Right lobe of liver (tissue), 6 donors: ENCODE data around the gene SPOP. TPM values are rescaled to one million over a fixed set of nuclear protein-coding genes. Genes with fewer than 3 reads are reported as not detected.

ENCODE experiments used
- ATAC-seq, 4 donors: fragments of 200-7000 bp; cut with Tn5 transposase; one replicate each; pipeline ENCODE4 v1.9.1; 2020; ENCODE audit warnings: mild to moderate bottlenecking in 4 of 4, moderate library complexity in 4 of 4
- DNase-seq, 3 donors: peaks; one replicate each; pipeline ENCODE4 v3.0.0-alpha.2; 2020
- H3K27ac ChIP-seq, 3 donors: fragments of 200-600 bp; one replicate each; pipeline ENCODE4 v1.8.0; 2022
- H3K27me3 ChIP-seq, 2 donors: fragments of 200-600 bp; one replicate each; pipeline ENCODE4 v1.8.0; 2022
- H3K36me3 ChIP-seq, 4 donors: fragments of 200-600 bp; sonication (generic) in 1 of 4; one replicate each; pipeline versions ENCODE4 v1.5.1 to v1.8.0; 2017 to 2022; ENCODE audit warnings: control low read depth in 1 of 4
- H3K4me1 ChIP-seq, 4 donors: fragments of 200-600 bp; sonication (generic) in 1 of 4; one replicate each; pipeline versions ENCODE4 v1.5.1 to v1.8.0; 2017 to 2022; ENCODE audit warnings: control low read depth in 1 of 4
- H3K4me3 ChIP-seq, 3 donors: fragments of 200-600 bp; one replicate each; pipeline ENCODE4 v1.8.0; 2022
- H3K9me3 ChIP-seq, 4 donors: fragments of 200-600 bp; sonication (generic) in 1 of 4; one replicate each; pipeline versions ENCODE4 v1.5.1 to v1.8.0; 2017 to 2022; ENCODE audit warnings: control low read depth in 1 of 4
- POLR2A ChIP-seq: fragments of 450-650 bp; IDR thresholded peaks from one replicate; pipeline ENCODE4 v1.6.1; 2017; ENCODE audit warnings: antibody characterized with exemption, mild to moderate bottlenecking
- WGBS: methylation state at CpG from one replicate; pipeline ENCODE4 v1.1.6; 2018; ENCODE audit warnings: low coverage, low lambda C conversion rate; ENCODE audit not compliant: insufficient coverage; ENCODE audit errors: missing lambda C conversion rate; 5-methylcytosine and 5-hydroxymethylcytosine counted together
- intact Hi-C, 2 donors: fragments of 100-400 bp; cut with DNase I; formaldehyde crosslinking; loops; one replicate each; pipeline versions ENCODE4 v1.11.2 to v1.14.1; 2022
- total RNA-seq, 6 experiments: library from RNA; depleted of rRNA in 2 of 6; stranded (reverse); fragments of >200 nt in 2 of 6; fragmentation: NEBNext Ultra II Directional in 3 of 6; extraction: Animal tissue kit (Norgen Biotek cat#: 25700) in 3 of 6; gene quantifications; one replicate each; pipeline versions ENCODE4 v1.1.0 to v1.2.4, GENCODE V29; 2016 to 2023
- TF ChIP-seq, protein P1 (sequence below), 4 donors: fragments of 200-600 bp in 3 of 4; fragments of 450-650 bp in 1 of 4; IDR thresholded peaks; one replicate each; pipeline versions ENCODE4 v1.5.1 to v1.8.0; 2016 to 2022; ENCODE audit warnings: antibody characterized with exemption in 4 of 4, mild to moderate bottlenecking in 2 of 4
- donor health status: DM: no; HTN: yes; CAD: no.
- donor health status: DM: no; HTN: no; CAD: no.
- donor health status: DM: no; HTN: no; CAD: no.
- donor health status: DM: no; HTN: yes; CAD: no.
- donor health status: DM: no; HTN: yes; CAD: no.

Gene SPOP
- total RNA-seq, 6 experiments from 2014 or later, result 26.9 to 41.0 (median 34.1) TPM

DNA sequence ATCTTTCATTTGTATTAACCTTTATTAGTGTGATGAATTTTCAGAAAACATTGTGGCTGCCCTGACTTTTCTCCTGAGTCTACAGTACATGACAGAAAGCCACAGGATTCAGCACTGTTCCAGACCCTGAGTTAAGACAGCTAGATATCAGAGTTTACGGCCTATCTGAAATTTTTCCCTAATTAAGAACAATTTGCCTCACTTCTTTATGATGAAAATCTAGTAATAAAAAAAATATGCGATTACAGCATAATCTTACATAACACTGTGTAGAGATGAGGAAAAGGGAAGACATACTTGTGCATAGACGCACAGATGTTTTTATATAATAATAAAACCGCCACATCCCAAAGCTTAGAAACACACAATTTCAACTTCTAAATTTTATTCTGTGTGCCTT is 7.3 kb downstream of the SPOP start:
- peaks cover 0 to 17% (median 4%) of the 10 kb centered on the region in 4 donors for H3K4me1 ChIP-seq
- H3K36me3 ChIP-seq, result peaks cover 0 to 2% (median 0%) of the 10 kb centered on the region in 4 donors
- H3K4me3 ChIP-seq, result no peak overlapping the region
- intact Hi-C loops, result no loop called here
- no peaks in the 10 kb centered on the region for H3K9me3 ChIP-seq
- no peak for ATAC-seq
- TF ChIP-seq, protein P1, sequence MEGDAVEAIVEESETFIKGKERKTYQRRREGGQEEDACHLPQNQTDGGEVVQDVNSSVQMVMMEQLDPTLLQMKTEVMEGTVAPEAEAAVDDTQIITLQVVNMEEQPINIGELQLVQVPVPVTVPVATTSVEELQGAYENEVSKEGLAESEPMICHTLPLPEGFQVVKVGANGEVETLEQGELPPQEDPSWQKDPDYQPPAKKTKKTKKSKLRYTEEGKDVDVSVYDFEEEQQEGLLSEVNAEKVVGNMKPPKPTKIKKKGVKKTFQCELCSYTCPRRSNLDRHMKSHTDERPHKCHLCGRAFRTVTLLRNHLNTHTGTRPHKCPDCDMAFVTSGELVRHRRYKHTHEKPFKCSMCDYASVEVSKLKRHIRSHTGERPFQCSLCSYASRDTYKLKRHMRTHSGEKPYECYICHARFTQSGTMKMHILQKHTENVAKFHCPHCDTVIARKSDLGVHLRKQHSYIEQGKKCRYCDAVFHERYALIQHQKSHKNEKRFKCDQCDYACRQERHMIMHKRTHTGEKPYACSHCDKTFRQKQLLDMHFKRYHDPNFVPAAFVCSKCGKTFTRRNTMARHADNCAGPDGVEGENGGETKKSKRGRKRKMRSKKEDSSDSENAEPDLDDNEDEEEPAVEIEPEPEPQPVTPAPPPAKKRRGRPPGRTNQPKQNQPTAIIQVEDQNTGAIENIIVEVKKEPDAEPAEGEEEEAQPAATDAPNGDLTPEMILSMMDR (IDR thresholded peaks at IDR 0.05), result no peak
- TF ChIP-seq POLR2A, result no peak
- WGBS, result 48% methylated on average over 4 of the region's 4 CpGs
- H3K27me3 ChIP-seq, result no peaks in the 10 kb centered on the region
- no peak overlapping the region for H3K27ac ChIP-seq
- no peak for DNase-seq

GRCh38 chr17:49670002-49670401 is 7.9 kb downstream of the SPOP start:
- 56% methylated on average over 1 of the region's 1 CpG for WGBS
- Histone ChIP-seq H3K36me3 (peaks cover 0 to 2% (median 0%) of the 10 kb centered on the region in 4 donors), H3K9me3 (no peaks in the 10 kb centered on the region), H3K4me1 (peaks cover 0 to 10% (median 1%) of the 10 kb centered on the region in 4 donors), H3K27ac (no peak overlapping the region), H3K4me3 (no peak overlapping the region), H3K27me3 (no peaks in the 10 kb centered on the region)
- DNase-seq (no peak), ATAC-seq (no peak)
- no peak for TF ChIP-seq POLR2A
- TF ChIP-seq, protein P1 (IDR thresholded peaks at IDR 0.05), result no peak
- intact Hi-C loops, result no loop called here

- H3K27me3 ChIP-seq, result no peaks in the 10 kb centered on the region
- no peak for TF ChIP-seq POLR2A
- TF ChIP-seq, protein P1 (IDR thresholded peaks at IDR 0.05), result no peak
- H3K4me3 ChIP-seq, result no peak overlapping the region
- DNase-seq (no peak), ATAC-seq (no peak)
- no peaks in the 10 kb centered on the region for H3K9me3 ChIP-seq
- H3K27ac ChIP-seq, result no peak overlapping the region
- WGBS, result 57% methylated on average over 2 of the region's 2 CpGs
- no peaks in the 10 kb centered on the region for H3K4me1 ChIP-seq
- H3K36me3 ChIP-seq, result peaks cover 0 to 2% (median 0%) of the 10 kb centered on the region in 4 donors
- intact Hi-C loops, result no loop called here
Measured at GRCh38 chr17:49667854-49668253, 10.0 kb downstream of the SPOP start.

DNA sequence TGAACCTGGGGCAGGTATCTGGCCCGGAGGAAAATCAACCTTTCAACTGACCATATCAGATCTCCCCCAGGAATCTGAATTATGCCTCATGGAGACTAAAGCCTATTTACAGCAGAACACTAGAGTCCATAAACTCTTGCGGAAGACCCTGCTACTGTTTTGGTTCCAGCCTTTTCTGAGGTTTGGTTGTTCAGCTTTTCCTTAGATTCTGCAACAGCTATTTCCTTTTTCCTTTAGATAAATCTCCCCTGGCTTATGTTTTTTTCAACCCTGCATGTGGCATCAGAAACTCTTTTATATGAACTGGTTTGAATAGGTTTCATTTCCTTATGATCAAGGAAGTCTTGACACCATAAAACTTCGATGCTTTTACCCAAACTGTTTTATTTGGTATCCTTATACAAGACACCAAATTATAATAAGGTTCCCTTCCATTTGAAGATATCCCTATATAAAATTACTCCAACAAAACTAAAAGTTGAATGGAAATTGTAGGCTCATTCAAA is 13.1 kb downstream of the SPOP start:
- no peaks in the 10 kb centered on the region for H3K27me3 ChIP-seq
- intact Hi-C loops, result no loop called here
- WGBS, result 59% methylated on average over 3 of the region's 3 CpGs
- H3K36me3 ChIP-seq, result no peaks in the 10 kb centered on the region
- H3K9me3 ChIP-seq, result no peaks in the 10 kb centered on the region
- ATAC-seq (no peak), DNase-seq (no peak)
- H3K4me1 ChIP-seq, result no peaks in the 10 kb centered on the region
- H3K4me3 ChIP-seq, result no peak overlapping the region
- no peak overlapping the region for H3K27ac ChIP-seq
- no peak for TF ChIP-seq POLR2A
- TF ChIP-seq, protein P1 (IDR thresholded peaks at IDR 0.05), result no peak
